IPS DF 6.9 (cell line): ENCODE results near the gene FOXL2.
A peak's percentile ranks its signal among the peaks of the same experiment; 100 is the strongest.

Source experiments
- DNase-seq: peaks from one replicate; pipeline ENCODE4 v3.0.0-alpha.2; 2013; ENCODE audit warnings: low read depth, low spot score
- H3K27ac ChIP-seq: one replicate; pipeline ENCODE4 v1.5.1; 2013; ENCODE audit warnings: low read length, control low read depth
- H3K27me3 ChIP-seq: 2 replicates; pipeline ENCODE4 v1.6.1; 2013; ENCODE audit warnings: mild to moderate bottlenecking, low read length; ENCODE audit not compliant: control insufficient read depth, insufficient read depth
- H3K36me3 ChIP-seq: 2 replicates; pipeline ENCODE4 v1.6.1; 2013; ENCODE audit warnings: low read length; ENCODE audit not compliant: control insufficient read depth, insufficient read depth
- H3K4me1 ChIP-seq: 2 replicates; pipeline ENCODE4 v1.6.1; 2013; ENCODE audit warnings: low read length; ENCODE audit not compliant: control insufficient read depth, insufficient read depth
- H3K4me3 ChIP-seq: 2 replicates; pipeline ENCODE4 v1.5.1; 2013; ENCODE audit warnings: mild to moderate bottlenecking, low read length
- H3K9me3 ChIP-seq: 2 replicates; pipeline ENCODE4 v1.6.1; 2013; ENCODE audit warnings: low read length, inconsistent platforms; ENCODE audit not compliant: control insufficient read depth, insufficient read depth
- WGBS: extraction: QIAGEN DNeasy Blood & Tissue Kit; methylation state at CpG from one replicate; pipeline ENCODE4 v1.1.7; 2013; ENCODE audit warnings: mixed read lengths, missing lambda C conversion rate; ENCODE audit not compliant: insufficient read length, insufficient coverage; 5-methylcytosine and 5-hydroxymethylcytosine counted together

Gene FOXL2

DNA sequence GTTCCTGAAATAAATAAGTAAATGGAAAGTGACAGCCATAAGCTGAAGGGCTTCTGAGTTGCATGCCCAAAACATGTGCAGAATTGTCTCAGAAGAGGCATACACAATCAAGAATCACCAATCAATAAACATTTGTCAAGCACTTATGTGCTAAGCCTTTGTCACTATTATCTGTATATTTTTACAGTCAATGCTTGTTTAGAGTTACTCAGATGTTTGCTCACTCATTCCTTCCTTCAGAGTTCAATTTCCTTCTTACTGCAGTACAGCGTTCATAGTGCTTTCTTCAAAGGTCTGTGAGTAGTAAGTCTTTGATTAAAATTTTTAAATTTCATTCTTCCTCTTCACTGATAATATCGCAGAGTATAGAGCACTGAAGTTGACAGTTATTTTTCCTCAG is 17.3 kb upstream of the FOXL2 start:
- Histone ChIP-seq H3K4me1 (no peaks in the 10 kb centered on the region), H3K27ac (no peak overlapping the region), H3K27me3 (no peaks in the 10 kb centered on the region), H3K4me3 (no peak overlapping the region), H3K9me3 (no peaks in the 10 kb centered on the region), H3K36me3 (no peaks in the 10 kb centered on the region)
- WGBS, result no CpG with 5 or more reads among the region's 2 CpGs
- no peak for DNase-seq

DNA sequence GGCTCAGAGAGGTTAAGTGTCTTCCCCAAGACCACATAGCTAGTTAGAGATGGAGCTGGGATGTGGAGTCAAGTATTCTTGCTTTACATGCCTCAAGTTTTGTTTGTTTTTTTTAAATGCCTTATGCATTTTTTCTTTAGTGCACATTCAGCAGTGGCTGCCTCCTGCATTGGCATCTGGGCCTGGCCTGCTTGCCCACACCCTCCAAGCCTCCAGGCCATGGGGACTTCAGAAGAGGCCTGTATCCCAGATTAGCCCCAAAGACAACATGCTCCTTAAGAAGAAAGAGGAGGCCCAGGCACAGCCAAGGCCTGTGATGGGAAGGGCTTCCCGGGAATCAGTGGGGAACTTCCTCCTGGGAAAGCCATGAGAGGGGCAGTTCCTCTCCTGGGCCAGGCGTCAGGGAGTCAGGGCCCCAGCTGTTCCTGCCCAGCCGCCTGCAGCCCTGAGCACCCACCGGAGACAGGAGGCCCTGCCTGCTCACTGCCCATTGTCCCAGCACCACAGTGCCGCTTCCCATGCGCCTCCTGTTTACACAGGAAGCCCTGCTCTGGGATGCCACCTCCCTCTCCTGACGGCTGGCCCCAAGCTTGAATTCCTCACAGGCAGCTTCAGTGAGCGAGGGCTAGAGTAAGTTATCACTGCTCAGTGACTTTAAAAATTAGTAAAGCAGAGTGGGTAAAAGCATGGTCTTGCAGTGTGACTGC is 16.1 kb upstream of the FOXL2 start:
- Histone ChIP-seq H3K36me3 (no peaks in the 10 kb centered on the region), H3K4me3 (no peak overlapping the region), H3K27me3 (no peaks in the 10 kb centered on the region), H3K9me3 (no peaks in the 10 kb centered on the region), H3K27ac (no peak overlapping the region), H3K4me1 (no peaks in the 10 kb centered on the region)
- DNase-seq, result no peak
- WGBS, result no CpG with 5 or more reads among the region's 8 CpGs

- Histone ChIP-seq H3K9me3 (no peaks in the 10 kb centered on the region), H3K27ac (no peak overlapping the region), H3K4me1 (no peaks in the 10 kb centered on the region), H3K4me3 (no peak overlapping the region), H3K36me3 (no peaks in the 10 kb centered on the region), H3K27me3 (no peaks in the 10 kb centered on the region)
- no CpG with 5 or more reads among the region's 36 CpGs for WGBS
- no peak for DNase-seq
These were observed 13.5 kb upstream of the FOXL2 start for GRCh38 chr3:138960417-138960852.

GRCh38 chr3:138950701-138951100 is 3.8 kb upstream of the FOXL2 start:
- Histone ChIP-seq H3K27ac (no peak overlapping the region), H3K27me3 (peaks cover 58% of the 10 kb centered on the region), H3K9me3 (no peaks in the 10 kb centered on the region), H3K4me1 (peaks cover 10% of the 10 kb centered on the region), H3K4me3 (no peak overlapping the region; the same call in 1 of the 2 replicates), H3K36me3 (no peaks in the 10 kb centered on the region)
- no peak for DNase-seq
- no CpG with 5 or more reads among the region's 8 CpGs for WGBS

DNA sequence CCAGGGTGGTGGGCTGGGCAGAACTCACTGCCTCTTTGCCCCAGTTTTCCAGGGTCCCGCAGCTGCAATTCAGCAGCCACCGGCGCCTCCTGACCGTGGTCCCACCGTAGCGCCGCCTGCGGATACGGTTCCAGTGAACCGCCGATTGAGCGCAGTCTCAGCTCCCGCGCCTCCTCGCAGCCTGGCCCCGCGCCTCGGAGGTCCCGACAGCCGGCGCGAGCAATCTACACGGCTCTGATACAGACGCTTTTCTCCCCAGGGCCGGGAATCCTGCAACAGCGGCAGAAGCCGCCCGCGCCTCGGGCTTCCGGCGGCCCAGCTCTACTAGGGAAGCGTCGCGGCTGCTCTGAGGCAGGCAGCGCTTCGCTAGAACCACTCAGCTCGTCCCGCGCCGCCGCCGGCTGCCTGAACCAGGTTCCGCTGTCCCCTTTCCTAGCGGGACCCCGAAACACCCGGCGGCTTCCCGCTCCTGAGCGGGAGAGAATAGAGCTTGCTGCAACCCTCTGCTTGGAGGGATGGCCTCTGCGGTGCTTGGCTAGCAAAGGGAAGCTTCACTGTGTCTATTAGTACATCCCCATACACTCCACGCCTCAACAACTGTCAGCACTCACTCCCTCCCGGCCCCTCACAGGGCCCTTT is 3.2 kb upstream of the FOXL2 start:
- Histone ChIP-seq H3K9me3 (no peaks in the 10 kb centered on the region), H3K4me1 (peaks cover 10% of the 10 kb centered on the region), H3K27me3 (peaks cover 62% of the 10 kb centered on the region), H3K27ac (no peak overlapping the region), H3K4me3 (peak overlapping the region; percentile 23; the same call in 1 of the 2 replicates), H3K36me3 (no peaks in the 10 kb centered on the region)
- WGBS, result no CpG with 5 or more reads among the region's 53 CpGs
- no peak for DNase-seq

- Histone ChIP-seq H3K4me3 (peak overlapping the region; percentile 23; the same call in 1 of the 2 replicates), H3K27me3 (peaks cover 68% of the 10 kb centered on the region), H3K27ac (no peak overlapping the region), H3K9me3 (no peaks in the 10 kb centered on the region), H3K36me3 (no peaks in the 10 kb centered on the region), H3K4me1 (peaks cover 10% of the 10 kb centered on the region)
- no peak for DNase-seq
- no CpG with 5 or more reads among the region's 27 CpGs for WGBS
These were observed 2.6 kb upstream of the FOXL2 start for GRCh38 chr3:138949445-138950005.

- H3K9me3 ChIP-seq, result no peaks in the 10 kb centered on the region
- peaks cover 72% of the 10 kb centered on the region for H3K27me3 ChIP-seq
- H3K4me1 ChIP-seq, result peaks cover 10% of the 10 kb centered on the region
- WGBS, result no CpG with 5 or more reads among the region's 5 CpGs
- no peak overlapping the region for H3K4me3 ChIP-seq
- H3K36me3 ChIP-seq, result no peaks in the 10 kb centered on the region
- H3K27ac ChIP-seq, result no peak overlapping the region
- DNase-seq, result no peak
These were observed 2.1 kb upstream of the FOXL2 start for GRCh38 chr3:138949002-138949418.

GRCh38 chr3:138948371-138949001 is 1.5 kb upstream of the FOXL2 start:
- Histone ChIP-seq H3K9me3 (no peaks in the 10 kb centered on the region), H3K4me3 (no peak overlapping the region), H3K36me3 (no peaks in the 10 kb centered on the region), H3K27me3 (peaks cover 78% of the 10 kb centered on the region), H3K27ac (no peak overlapping the region), H3K4me1 (peaks cover 10% of the 10 kb centered on the region)
- no CpG with 5 or more reads among the region's 3 CpGs for WGBS
- no peak for DNase-seq

DNA sequence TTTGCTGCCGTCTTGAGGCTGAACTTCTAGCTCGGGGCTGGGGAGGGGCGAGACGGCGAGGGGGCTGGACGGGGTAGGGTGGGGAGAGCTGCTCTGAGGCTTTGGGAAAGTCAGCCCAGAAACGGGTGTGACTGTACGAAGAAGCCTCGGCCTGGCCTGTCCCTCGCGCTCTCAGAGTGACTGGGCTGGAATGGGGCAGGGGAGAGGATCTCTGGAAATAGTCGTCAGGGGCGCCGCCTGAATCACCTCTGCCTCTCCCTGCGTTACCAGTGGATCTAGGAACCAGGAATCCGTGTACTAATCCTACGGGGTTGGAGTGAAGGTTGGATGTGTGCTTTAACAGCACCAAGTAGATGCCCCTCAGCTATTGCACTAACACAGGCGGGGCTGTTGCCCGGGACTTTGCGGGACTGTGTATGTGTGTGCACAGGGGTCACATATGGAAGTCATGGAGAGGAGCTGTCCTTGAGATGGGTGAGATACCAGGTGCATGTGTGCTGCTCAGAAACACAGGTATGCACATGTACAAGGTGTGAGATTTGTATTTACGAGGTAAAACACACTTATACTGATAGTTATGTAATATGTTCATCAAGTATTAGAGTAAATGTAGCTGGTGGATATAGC is 671 bp upstream of the FOXL2 start:
- H3K36me3 ChIP-seq, result no peaks in the 10 kb centered on the region
- peaks cover 86% of the 10 kb centered on the region for H3K27me3 ChIP-seq
- no peak overlapping the region for H3K27ac ChIP-seq
- H3K9me3 ChIP-seq, result no peaks in the 10 kb centered on the region
- no CpG with 5 or more reads among the region's 21 CpGs for WGBS
- peak overlapping the region; percentile 25; the same call in 1 of the 2 replicates for H3K4me3 ChIP-seq
- no peak for DNase-seq
- peaks cover 11% of the 10 kb centered on the region for H3K4me1 ChIP-seq
